CD4-positive, alpha-beta T cell treated with Interleukin-21 for 1 hour (primary cell): ENCODE results near the gene FBLL1.
"Not testable (repeated sequence)": the region's sequence is repeated elsewhere in the genome, so short reads cannot be mapped to it uniquely, and the experiment has no call there.

Source experiments
- DNase-seq: peaks from one replicate; pipeline ENCODE4 v3.0.0-alpha.2; 2020

FBLL1 gene

GRCh38 chr5:168528521-168529373 is at the start of gene FBLL1:
FBLL1 (plus strand) TSS chr5:168529305; CDS start chr5:168529505, 200 bp downstream.
- DNase-seq: no peak

GRCh38 chr5:168480601-168481000 is 48.5 kb upstream of the FBLL1 start:
- DNase-seq: no peak

DNA sequence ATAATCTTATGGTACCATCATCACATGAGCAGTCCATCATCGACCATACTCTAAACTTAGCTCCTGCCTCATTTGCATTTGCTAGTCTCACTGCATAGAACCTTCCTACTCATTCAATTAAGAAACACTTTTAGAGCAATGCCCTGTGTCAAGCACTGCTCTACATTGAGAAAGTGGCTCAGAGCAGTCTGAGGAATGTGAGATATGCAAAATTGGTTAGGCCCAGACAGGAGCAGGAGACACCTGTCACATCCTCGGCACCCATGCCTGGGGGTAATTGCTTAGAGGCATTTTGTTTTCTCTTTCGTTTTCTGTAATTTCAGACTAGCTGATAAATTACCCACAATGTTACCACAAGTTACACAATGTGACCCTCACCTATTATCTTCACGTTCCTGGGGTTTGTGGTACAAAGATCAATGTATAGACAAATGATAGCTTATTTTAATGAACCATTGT is 47.7 kb upstream of the FBLL1 start:
- peak; percentile 15 for DNase-seq

DNA sequence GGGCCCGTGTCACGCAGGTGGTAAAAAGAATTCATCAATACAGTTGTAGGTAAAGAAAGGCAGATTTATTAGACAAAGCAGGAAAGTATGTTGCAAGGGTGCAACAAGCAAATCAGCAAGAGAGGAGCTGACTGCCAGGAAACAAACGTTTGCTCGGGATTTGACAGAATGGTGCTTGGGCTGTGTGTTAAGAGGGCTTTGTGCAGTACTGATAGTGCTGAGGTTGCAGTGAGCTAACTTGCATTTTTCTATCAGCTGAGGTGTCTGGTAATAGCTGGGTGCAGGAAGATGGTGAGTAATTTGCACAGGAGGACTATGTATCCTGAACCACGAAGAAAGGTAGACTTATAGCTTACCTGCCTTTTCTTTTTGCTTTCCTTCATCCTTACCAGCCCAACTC is 46.7 kb upstream of the FBLL1 start:
- no peak for DNase-seq

- DNase-seq: peak; percentile 90
These were observed 42.8 kb upstream of the FBLL1 start, which contains the start of gene RARS1 for GRCh38 chr5:168486136-168486879. RARS1 (plus strand) TSS chr5:168486471; CDS start chr5:168486499, 28 bp downstream.

DNA sequence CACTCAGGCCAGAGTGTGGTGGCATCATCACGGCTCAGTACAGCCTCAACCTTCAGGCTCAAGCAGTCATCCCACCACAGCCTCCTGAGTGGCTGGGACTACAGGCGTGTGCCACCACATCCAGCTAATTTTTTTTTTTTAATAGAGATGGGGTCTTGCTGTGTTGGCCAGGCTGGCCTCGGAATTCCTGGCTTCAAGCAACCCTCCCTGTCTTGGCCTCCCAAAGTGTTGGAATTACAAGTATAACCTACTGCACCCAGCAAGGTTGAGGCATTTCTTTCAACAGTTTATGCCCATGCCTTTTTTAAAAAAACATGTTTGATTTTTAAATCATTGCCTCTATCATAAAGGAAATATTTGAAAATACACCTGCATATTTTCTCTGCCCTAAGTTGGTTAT is 40.0 kb upstream of the FBLL1 start:
- DNase-seq: no peak

DNA sequence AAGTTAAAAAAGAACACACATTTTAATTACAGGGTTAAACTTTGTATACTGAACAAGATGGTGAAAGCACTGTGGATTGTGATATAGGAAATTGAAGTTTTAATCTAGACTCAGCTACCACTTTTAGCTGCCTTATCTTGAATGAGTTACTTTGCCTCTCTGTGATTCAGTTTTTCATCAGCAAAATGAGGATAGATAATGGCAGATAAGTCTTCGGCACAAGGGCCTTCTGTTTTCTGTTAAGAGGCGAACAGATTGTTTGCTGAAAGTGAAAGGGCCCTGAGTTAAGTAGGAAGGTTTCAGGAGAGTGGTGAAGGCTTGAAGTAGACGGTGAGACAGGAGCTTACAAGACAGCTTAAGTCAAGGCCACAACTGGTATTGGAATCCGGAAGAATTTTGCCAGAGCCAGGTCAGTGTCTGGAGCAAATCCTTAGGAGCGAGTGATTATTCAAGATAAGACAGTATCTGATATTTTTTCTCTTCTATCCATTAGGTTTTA is 35.0 kb upstream of the FBLL1 start:
- no peak for DNase-seq

DNA sequence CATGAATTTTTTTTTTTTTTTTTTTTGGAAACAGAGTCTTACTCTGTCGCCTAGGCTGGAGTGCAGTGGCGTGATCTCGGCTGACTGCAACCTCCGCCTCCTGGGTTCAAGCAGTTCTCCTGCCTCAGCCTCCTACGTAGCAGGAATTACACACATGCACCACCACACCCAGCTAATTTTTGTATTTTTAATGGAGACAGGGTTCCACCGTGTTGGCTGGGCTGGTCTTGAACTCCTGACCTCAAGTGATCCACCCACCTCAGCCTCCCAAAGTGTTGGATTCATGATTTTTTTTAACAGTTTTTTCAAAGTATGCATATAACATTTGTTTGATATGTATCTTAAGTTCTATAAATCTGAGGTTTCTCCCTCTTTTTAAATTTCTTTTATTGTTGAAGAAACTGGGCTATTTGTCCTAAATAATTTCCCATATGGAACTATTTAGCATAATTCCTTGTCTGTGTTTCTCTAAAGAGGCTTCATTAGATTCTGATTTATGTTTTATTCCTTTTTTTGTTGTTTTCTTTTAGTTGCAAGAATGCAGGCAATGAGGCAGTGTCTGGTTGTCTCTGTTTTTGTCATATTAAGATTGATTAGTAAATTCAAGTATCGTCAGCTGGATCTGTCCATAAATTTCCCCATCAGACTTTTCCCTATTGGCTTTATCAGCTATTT is 26.4 kb upstream of the FBLL1 start:
- DNase-seq: no peak

DNA sequence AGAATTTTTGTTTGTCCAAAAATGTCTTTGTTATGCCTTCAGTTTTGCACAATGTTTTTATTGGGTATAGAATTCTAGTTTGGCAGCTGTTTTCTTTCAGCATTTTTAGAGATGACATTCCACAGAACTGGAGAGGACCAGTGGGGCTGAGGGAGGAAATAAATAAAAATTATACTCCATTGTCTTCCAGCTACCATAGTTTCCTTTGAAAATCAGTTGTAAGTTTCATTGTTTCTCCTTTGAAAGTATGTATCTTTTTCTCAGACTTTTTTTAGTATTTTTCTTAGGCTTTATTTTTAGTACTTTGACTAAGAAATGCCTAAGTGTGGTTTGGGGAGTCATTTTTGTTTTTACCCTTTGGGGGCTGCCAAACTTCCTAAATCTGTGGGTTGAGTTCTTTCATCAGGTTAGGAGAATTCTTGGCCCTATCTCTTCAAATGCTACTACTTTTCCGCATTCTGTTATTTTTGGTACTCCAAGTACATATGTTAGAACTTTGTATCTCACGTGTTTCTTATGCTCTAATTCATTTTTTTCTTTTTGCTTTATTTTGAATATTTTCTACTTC is 15.2 kb upstream of the FBLL1 start:
- no peak for DNase-seq

DNA sequence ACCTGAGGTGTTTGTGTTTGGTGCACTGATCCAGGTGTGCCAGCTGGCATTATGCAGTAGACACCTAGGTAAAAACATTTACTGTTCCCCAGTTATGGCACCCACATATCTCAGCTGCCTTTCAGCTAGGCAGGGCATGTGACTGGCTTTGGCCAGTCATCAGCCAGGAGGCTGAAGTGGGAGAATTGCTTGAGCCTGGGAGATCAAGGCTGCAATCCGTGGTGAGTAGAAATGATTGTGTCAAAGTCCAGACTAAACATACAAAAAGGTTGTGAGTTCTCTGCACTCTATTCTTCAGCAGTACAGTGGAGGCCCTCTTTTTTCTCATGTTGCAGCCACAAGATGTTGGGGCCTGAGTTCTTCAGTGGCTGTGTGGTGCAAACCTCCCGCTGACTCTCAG is 3.2 kb upstream of the FBLL1 start:
- DNase-seq: no peak

- no peak for DNase-seq
These were observed 1.3 kb upstream of the FBLL1 start for GRCh38 chr5:168527756-168528295.

DNA sequence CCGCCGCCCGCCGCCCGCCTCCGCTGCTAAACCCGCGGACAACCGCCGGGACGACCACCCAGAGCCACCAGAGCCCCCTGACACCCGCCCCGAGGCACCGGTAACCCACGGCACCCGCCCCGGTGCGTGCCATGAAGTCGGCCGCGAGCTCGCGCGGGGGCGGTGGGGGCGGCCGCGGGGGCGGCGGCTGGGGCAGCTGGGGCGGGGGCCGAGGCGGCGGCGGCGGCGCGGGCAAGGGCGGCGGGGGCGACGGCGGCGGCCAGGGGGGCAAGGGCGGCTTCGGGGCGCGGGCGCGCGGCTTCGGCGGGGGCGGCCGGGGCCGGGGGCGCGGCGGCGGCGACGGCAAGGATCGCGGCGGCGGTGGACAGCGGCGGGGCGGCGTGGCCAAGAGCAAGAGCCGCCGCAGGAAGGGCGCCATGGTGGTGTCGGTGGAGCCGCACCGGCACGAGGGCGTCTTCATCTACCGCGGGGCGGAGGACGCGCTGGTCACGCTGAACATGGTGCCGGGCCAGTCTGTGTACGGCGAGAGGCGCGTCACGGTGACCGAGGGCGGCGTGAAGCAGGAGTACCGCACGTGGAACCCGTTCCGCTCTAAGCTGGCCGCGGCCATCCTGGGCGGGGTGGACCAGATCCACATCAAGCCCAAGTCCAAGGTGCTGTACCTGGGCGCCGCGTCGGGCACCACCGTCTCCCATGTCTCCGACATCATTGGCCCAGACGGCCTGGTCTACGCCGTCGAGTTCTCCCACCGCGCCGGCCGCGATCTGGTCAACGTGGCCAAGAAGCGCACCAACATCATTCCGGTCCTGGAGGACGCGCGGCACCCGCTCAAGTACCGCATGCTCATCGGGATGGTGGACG is 499 bp downstream of the FBLL1 start:
- no peak for DNase-seq

GRCh38 chr5:168530621-168531150 is 1.6 kb downstream of the FBLL1 start:
- no peak for DNase-seq

DNA sequence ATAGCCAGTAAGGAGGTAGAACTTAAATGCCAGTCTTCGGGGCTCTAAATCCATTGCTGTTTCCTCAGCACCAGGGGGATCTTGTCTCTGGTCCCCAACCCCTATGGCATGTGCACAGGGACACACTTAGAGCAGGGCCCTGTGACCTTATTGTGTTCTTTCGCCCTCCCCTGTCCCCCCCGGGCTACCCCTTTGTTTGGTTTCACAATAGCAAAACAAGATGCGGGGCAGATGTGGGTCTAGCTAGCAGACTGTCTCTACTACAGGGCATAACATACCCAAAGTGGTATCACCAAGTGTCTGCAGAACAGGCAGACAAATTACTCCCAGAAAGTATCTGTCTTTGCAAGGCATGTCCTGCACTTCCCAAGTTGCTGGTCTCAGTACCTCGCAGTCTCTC is 2.1 kb downstream of the FBLL1 start:
- DNase-seq: no peak

GRCh38 chr5:168531987-168532864 is 3.1 kb downstream of the FBLL1 start:
- no peak for DNase-seq

GRCh38 chr5:168534351-168534750 is 5.2 kb downstream of the FBLL1 start:
- DNase-seq: not testable (repeated sequence)

DNA sequence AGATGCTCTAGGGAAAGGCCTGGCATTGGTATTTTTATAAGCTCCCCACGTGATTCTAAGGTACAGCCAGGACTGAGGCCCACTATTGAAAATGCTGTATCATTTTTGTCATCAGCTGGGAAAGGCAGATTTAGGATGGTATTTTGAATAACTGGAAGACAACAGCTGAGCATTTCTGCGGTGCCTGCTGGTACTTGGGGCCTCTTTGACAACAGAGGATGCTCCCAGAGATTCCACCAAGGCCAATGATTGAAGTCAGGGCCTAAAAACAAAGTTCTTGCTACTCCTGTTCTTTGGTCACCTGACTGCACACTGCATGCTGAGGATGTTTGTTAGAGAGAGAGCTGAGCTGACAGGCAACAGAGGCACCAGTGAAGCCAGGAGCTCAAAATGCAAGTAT is 8.1 kb downstream of the FBLL1 start:
- DNase-seq: no peak

- DNase-seq: no peak
These were observed 20.4 kb downstream of the FBLL1 start for GRCh38 chr5:168549554-168549953.

DNA sequence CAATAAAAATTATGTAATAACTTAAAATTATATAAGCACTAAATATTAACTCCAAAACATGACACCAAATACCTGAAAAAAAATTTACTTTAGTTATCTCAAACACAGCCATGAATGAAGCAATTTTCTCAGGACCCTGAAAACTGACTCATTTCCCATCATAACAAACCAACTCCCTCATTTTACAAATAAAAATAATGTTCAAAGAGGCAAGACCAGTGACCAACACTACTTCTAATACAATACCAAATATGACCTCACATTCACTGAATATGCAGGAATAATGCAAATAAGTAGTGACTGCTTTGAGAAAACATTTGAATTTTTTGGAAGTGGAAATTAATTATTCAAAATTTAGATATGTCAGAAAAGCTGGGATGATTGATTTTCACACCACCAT is 21.6 kb downstream of the FBLL1 start:
- DNase-seq: no peak

DNA sequence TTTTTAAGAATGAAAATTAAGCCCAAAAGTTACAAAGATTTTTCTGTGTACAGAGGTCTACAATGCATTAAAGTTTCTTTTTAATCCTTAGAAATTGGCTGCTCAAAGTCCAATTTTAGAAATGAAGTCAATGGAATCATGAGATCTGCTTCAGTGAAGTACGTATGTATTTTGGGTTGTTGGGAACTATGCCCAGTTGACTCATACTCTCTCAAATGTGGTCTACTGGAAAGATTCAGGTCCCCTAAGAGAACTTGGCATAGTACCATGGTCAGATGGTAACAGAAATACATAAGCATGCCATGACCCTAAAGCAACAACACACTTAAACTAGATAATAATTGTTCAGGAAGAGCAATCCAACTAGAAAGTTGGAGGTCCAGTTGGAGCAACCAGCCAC is 23.0 kb downstream of the FBLL1 start:
- DNase-seq: no peak
